ENCODE measurements around the gene ERBB4.
"Not testable (repeated sequence)": the region's sequence is repeated elsewhere in the genome, so short reads cannot be mapped to it uniquely, and the experiment has no call there.

ERBB4 gene

GRCh38 chr2:212226114-212226513, 312.5 kb downstream of the ERBB4 start:
- DNase-seq (ENCODE audit: low read depth in 2 of 2): no peak

GRCh38 chr2:212223696-212224095, 314.9 kb downstream of the ERBB4 start:
- no peak for DNase-seq (ENCODE audit: low read depth in 2 of 2)

GRCh38 chr2:212213191-212213590, 325.4 kb downstream of the ERBB4 start:
- DNase-seq (ENCODE audit: low read depth in 2 of 2): no peak

- DNase-seq (ENCODE audit: low read depth in 2 of 2): no peak
Measured at GRCh38 chr2:212208467-212208866, 330.1 kb downstream of the ERBB4 start.

GRCh38 chr2:212197776-212198175, 340.8 kb downstream of the ERBB4 start:
- DNase-seq (ENCODE audit: low read depth in 2 of 2): no peak

GRCh38 chr2:212195626-212196025, 343.0 kb downstream of the ERBB4 start:
- DNase-seq (ENCODE audit: low read depth in 2 of 2): no peak

GRCh38 chr2:212194396-212194795, 344.2 kb downstream of the ERBB4 start:
- DNase-seq (ENCODE audit: low read depth in 2 of 2): no peak

- DNase-seq (ENCODE audit: low read depth in 2 of 2): no peak
Measured at GRCh38 chr2:212193803-212194202, 344.8 kb downstream of the ERBB4 start.

- no peak for DNase-seq (ENCODE audit: low read depth in 2 of 2)
Measured at GRCh38 chr2:212193056-212193455, 345.5 kb downstream of the ERBB4 start.

- not testable (repeated sequence) for DNase-seq (ENCODE audit: low read depth in 2 of 2)
Measured at GRCh38 chr2:212191438-212191837, 347.2 kb downstream of the ERBB4 start.

GRCh38 chr2:212186166-212186565, 352.4 kb downstream of the ERBB4 start:
- DNase-seq (ENCODE audit: low read depth in 2 of 2): no peak

GRCh38 chr2:212181646-212182045, 357.0 kb downstream of the ERBB4 start:
- no peak for DNase-seq (ENCODE audit: low read depth in 2 of 2)

GRCh38 chr2:212180408-212181083, 358.1 kb downstream of the ERBB4 start:
- DNase-seq (ENCODE audit: low read depth in 2 of 2): no peak

GRCh38 chr2:212177724-212178123, 360.9 kb downstream of the ERBB4 start:
- DNase-seq (ENCODE audit: low read depth in 2 of 2): no peak

- DNase-seq (ENCODE audit: low read depth in 2 of 2): no peak
Measured at GRCh38 chr2:212176151-212176550, 362.5 kb downstream of the ERBB4 start.

GRCh38 chr2:212173756-212174510, 364.7 kb downstream of the ERBB4 start:
- DNase-seq (ENCODE audit: low read depth in 2 of 2): no peak

GRCh38 chr2:212173331-212173730, 365.3 kb downstream of the ERBB4 start:
- no peak for DNase-seq (ENCODE audit: low read depth in 2 of 2)

GRCh38 chr2:212170382-212170781, 368.2 kb downstream of the ERBB4 start:
- DNase-seq (ENCODE audit: low read depth in 2 of 2): no peak

GRCh38 chr2:212158081-212158480, 380.5 kb downstream of the ERBB4 start:
- DNase-seq (ENCODE audit: low read depth in 2 of 2): no peak

- no peak for DNase-seq (ENCODE audit: low read depth in 2 of 2)
Measured at GRCh38 chr2:212157012-212157411, 381.6 kb downstream of the ERBB4 start.

- no peak for DNase-seq (ENCODE audit: low read depth in 2 of 2)
Measured at GRCh38 chr2:212156088-212156487, 382.5 kb downstream of the ERBB4 start.

GRCh38 chr2:212154477-212154878, 384.1 kb downstream of the ERBB4 start:
- DNase-seq (ENCODE audit: low read depth in 2 of 2): no peak

GRCh38 chr2:212153923-212154322, 384.7 kb downstream of the ERBB4 start:
- DNase-seq (ENCODE audit: low read depth in 2 of 2): no peak

All from stimulated activated CD8-positive, alpha-beta memory T cell treated with anti-CD3 and anti-CD28 coated beads, Interleukin-2, amount 100 ng/mL, for 1 hour (primary cell).